ENCODE data around the gene ENC1.

ENC1 gene

DNA sequence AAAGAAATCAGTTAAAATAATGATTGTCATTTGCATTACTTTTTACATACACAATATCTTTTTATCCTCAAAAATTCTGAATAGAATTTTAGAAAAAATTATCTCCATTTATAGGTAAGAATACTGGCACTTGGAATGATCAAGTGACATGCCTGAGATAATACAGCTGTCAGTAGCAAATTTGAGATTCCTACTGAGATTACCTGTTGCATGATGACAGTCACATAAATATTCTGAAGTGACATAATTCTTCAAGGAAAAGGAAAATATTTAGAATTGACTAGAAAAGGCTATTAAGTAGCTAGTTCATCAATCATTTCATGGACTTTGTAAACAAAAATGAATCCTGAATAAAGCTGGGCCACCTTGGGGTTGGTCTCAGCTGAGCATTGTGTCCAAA, 15.2 kb upstream of the ENC1 start:
- DNase-seq = no peak

DNA sequence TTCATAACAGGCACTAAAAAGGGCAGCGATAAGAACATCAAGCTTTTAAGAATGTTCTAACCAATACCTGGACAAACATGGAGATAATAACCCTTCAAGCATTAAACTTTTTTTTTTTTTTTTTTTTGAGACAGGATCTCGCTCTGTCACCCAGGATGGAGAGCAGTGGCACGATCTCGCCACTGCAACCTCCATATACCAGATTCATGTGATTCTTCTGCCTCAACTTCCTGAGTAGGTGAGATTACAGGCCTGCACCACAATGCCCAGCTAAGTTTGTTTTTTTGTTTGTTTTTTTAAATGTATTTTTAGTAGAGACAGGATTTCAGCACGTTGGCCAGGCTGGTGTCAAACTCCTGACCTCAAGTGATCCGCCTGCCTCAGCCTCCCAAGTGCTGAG, 14.7 kb upstream of the ENC1 start:
- DNase-seq = no peak

DNA sequence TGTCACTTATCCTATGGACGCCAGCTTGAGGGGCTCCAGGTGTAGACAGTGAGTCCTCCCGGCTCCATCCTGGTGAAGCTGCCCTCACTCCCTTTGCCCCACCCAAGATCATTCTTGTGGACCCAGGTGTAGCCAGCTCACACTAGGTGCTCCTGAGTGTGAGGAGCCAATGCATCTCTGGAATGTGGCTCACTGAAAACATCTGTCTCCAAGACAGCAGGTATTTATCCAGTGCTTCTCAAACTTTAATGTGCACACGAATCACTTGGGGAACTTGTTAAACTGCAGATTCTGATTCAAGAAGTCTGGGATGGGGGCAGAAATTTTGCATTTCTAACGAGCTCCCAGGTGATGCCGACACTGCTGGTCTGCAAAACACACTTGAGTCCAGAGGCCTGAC, 13.5 kb upstream of the ENC1 start:
- DNase-seq = no peak

DNA sequence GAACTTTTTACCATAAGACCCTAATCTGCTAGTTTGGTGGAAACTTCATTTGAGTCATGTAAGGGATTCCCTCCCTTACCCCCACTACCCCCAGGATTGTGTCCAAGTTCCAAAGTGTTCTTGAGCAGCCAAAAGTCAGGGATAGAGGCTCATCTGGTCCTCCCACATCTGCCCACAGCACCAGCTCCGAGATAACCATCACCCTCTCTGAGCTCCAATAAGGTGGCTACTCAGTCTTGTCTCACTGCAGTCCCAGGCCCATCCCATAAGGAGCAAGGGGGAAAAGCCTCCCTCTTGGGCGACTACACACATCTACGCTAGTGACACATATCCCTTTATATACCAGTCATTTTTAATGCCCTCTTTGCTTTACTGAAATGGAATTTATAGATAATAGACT, 12.0 kb upstream of the ENC1 start:
- no peak for DNase-seq

DNA sequence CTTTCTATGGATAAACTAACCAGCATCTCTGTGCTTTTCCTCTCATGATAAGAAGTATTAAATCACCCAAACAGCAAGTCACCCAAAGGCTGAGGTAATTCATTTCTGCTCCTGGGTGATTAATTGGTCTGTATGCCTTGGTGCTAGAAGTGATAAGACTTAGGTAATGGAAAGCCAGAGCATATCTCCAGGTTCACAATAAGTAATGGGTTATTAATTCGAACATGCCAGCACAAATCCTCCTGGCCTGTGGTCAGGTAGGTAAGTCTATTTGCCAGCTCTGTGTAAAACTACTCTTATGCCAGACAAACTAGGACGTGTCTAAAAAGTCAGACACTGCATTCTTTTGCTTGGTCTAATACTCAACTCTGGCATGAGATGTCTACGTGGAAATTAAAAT, 11.2 kb upstream of the ENC1 start:
- DNase-seq = no peak

DNA sequence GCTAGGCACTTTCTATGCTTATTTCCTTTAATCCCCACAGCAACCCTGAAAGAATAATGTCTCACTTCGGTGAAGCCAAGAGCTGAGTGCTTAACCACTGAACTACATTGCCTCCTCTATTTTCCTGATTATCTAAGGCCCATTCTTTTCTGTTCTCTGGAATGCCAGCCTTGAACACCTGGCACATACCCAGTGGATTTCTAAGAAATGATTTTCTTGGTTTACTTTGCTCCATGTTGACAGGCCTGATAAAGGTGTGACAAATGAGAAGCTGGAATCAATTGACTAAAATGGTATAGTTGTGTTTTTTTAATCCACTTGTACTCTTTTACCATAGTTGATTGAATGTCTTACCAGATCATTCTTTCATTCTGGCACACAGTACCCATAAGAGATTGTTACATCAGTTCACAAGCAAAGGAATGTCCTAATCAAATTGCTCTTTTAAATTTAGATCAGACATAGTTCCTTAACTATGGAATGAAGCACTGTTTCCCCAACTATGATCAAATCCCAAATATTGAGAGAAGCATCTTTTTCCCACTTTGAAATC, 9.0 kb upstream of the ENC1 start:
- DNase-seq = no peak

DNA sequence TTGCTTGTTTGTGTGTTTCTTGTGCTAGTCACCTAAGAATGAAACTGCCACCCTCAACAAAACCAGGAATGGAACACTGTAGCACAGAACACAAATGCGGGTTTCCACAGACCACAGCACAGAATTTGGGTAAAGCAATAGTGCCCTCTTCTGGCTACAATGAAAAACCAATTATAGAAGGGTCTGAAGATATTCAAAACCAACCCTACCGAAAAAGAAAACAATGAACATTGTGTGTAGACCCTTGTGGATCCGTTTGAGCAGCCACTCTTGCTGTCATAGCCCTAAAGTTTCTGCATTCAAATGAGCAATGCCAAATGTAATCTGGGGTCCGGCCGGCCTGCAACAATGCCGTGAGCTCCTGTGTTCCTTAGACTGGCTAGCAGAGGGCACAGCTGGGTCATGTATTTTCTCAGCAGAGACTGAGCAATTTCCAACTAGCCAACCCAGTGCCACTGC, 8.3 kb upstream of the ENC1 start:
- peak; percentile 70 for DNase-seq

DNA sequence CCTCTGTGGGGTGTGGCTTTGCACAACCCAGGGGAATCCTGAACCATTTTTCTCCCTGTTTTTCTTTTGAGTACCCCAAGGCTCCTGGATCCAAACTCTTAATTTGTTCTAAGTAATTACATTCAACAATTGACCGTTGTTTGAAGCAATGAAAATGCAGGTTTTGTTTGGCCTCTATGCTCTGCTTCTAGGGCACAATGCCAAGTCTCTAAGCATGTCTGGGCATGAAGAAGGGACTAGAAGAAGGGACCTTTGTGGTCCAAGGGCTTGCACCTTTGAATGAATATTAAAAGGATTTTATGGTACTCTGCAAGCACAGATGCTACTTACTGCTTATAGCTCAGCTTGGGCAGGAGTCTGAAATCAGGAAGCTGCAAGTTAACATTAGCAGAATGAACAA, 6.6 kb upstream of the ENC1 start:
- DNase-seq = peak; percentile 68

DNA sequence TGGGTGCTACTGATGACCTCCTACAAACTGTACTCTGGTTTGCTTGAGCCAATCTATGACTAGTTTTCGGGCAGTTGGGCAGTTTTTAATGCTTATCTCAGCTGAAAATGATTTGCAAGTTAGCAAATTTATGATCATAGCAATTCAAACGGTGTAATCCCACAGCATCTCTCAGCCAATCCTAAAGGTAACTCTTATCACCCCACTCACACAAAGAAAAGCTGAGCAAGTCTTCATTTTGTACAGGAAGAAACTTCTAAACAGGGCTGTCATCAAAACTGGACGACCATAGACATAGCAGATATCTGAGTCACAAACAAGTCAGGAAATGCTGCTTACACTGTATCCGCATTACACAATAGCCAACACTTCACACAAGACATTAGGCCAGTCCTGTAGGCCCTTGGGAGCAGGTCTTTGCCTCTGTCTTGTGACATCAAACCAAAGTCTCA, 2.6 kb upstream of the ENC1 start:
- no peak for DNase-seq

DNA sequence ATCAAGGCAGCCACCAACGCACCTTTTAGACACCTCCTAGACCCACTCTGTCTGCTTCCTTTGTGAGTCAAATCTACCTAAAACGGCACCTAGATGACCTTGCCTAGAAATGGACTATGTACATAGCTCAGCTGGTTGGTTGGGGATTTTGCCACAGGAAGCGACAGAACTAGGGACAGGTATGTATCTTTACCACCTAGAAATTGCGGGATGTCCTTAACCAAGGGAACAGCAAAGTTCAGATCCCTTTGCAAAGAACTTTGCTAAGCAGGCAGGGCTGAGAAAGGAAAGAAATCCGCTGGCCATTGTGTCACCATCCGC, 2.0 kb upstream of the ENC1 start:
- no peak for DNase-seq

DNA sequence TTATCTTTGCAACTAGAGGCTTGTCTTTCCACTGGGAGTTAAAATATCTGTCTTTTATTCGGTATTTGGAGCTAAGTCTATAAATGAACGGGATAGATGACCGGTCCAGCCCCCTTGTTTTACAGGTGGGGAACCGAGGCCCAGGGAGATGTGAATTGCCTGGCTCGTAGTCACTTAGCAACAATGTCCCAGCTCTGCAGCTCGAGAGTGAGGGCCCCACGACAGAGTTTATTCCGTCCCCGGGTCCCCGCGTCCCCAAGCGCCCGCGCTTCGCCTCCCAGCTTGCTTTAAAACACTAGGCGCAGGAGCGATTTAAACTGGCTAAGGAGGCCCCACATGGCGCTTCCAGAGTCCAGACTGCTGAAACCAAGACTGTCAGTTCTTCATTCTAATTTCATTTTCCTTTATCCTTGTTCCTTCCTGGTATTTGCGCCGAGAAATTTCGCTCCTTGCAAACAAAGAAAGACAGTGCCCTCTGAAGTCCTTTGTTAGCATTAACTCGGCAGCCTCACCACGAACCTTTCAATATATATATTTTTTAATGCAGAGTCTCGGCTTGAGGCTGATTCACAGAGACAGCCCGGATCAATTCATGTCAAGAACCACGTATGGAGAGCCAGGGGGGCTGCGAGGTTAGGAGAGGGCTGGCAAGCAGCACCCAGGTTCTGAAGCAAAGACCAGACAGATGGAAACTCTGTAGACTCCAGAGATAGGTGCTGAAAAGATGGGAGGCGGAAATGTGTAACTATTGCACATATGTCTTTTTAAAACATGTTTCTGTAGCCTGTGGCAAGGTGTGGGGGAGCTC, 1.4 kb upstream of the ENC1 start:
- peak; percentile 56 for DNase-seq

DNA sequence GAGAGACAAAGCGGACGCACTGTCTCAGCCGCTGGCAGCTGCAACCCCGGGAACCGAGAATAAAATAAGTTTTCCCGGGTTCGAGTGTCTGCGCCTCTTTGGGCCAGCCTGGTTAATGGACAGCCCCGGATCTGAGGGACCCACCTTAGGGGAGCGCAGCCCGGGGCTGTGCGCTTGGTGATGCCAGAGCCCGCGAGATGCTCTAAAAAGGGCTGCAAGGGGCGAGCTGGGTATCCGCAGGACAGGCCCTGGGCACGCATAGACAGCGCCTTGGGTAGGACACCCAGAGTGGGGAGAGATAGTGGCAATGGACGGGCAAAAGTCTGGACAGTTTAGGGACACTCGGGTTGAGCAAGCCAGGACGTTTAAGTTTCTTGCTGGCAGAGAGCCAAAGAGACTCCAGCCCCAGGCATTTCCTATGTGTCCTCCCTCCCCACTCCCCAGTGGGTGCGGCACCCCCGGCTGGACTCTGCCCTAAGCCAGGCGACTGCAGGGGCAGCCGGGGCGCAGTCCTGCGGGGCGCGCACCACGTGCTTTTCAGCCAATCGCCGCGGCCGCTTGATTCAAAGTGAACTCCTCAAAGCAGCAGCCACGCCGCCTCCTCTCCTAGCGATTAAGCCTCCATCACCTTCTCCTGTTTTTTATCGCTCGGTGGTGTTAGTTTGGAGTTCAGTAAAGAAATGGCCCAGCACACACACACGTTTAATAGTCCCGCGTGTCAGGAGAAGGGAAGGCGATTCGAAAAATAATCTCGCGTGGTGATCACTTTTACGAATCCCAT, 616 bp upstream of the ENC1 start:
- DNase-seq = no peak

DNA sequence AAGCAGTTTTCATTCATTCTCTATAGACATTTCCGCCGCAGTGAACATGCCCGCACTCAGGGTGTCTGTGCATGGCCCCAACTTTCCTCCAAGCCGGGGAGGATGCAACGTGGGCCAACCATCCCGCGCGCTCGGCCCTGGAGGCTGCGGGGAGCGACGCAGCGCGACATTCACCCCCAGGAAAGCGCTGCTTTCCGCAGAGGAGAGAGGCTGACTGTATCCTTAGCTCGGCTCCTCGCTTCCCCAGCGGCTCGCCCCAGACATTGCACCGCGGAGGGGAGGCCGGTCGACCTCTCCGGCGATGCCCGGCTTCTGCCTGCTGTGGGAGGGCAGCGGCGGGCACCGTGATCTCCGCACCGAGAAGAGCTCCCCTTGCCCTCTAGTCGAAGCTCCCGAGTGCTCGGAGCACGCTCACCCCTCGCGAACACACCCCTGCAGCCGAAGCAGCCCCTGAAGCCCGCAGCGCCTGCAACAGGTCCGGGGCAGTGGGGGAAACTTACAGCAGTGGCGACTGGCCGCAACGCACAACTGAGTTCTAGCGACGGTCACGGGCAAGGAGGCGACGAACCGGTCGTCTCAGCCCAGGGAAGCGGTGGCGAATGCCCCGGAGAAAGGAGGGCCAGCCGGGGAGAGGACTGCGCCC, 600 bp downstream of the ENC1 start:
- DNase-seq = no peak

DNA sequence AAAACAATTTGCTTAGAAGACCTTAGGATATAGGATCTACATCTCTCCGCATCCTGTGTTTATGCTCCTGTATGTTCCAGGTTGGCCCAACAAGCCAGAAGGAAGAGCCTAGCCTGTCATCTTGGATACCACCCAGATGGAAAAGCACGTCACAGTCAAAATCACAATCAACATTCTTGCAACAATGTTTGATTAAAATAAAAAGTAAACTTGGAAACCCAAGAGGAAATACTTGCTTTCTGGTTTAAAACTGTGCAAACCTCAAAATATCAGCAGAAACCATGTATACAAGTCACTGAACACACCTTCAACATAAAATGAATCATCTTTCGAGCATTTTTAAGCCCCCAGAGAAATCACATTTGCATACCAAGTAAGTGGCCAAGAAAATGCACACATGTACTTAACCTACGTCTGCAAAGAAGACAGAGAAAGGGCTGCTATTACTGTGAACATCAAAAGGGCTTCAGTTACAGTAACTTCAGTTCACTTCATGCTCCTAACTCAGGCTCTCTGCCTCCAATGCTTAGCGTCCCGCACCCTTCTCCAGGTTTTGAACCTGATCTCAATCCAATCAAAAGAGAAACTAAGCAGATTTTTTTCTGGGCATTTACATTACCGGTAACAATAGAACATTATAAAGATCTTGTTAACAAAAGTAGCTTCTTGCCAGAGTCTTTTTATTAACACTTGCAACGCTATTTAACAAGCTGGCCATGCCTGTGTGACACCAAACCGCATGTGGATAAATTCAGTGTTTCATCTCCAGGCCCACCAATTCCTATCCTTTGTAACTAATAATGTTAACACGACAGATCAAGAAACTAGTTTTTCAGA, 1.3 kb downstream of the ENC1 start:
- DNase-seq = no peak

DNA sequence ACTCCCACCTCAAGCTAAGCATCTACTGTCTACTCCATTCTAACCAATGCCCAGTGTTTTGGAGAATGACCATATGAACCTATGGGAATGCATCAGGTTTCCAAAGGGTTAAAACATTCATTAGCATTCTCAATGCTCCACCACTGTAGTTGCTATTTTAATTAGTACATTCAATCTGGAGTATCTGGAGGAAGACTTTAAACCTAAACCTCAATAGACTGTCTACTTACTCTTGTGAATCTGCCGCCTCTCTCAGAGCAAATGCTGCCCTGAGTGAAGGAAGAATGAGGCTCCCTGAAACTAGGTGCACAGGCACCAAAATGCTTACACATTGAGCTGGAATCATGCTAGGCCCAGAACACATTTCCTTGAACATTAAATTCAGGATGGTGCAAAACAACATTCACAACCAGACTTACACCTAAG, 2.0 kb downstream of the ENC1 start:
- no peak for DNase-seq

DNA sequence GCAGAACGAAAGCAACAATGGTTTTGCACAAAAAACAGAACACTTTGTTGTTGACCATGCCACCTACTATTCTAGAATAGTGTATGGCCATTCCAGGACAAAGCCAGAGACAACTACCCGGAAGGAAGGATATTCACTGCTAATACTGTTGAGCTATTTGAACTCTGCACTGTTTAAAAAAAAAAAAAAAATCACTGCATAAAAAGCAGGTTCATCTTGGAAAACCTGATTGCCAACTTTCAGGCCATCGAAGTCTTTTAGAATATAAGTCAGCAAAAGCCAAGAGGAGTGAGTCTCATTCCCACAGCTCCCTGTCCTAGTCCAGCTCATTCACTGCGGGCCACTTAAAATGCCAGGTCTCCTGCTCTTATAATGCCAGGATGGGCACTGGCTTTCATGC, 4.0 kb downstream of the ENC1 start:
- no peak for DNase-seq

DNA sequence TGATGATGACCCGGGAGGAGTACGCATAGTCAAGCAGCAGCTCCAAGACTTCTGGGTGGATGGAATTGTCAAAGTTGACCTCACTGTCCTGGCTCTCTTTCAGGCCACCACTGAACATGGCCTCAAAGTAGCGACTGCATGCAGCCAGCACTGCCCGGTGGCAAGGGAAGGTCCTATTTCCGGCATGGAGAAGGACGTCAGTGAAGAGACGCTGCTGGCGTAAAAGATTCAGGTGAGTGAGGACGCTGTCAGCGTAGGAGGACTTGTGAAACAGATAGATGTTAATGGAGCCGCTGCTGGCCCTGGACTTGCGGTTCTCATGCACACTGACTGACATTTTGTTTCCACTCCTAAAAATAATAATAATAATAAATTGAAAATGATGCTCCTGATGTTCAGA, 4.4 kb downstream of the ENC1 start:
- no peak for DNase-seq

DNA sequence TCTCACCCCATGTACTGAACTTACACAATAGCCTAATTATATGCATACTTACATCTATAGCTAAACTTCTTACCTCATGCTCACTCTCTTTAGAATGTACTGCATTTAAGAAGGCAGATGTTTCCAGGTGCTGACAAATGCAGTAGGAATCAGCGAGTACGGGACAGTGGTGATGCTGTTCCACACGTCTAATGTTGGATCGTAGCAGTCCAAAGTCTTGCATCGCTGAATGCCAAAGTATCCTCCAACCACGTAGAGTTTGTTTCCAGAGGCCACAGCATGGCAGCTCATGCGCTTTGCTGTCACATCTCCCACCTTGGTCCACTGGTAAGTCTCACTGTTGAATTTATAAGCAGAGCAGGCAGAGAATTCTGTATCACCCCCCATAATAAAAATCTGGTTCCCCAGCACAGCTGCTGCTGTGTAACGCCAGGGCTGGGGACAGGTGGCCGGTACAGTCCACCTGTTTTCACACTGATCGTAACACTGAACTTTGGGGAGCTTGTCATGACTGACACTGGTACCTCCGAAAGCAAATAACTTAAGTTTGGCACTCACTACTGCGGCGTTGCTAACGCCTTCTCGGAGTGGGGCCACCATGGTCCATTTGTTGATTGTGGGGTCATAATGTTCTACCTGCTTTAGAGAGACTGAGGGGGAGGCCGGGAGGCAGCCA, 5.8 kb downstream of the ENC1 start:
- DNase-seq = no peak

DNA sequence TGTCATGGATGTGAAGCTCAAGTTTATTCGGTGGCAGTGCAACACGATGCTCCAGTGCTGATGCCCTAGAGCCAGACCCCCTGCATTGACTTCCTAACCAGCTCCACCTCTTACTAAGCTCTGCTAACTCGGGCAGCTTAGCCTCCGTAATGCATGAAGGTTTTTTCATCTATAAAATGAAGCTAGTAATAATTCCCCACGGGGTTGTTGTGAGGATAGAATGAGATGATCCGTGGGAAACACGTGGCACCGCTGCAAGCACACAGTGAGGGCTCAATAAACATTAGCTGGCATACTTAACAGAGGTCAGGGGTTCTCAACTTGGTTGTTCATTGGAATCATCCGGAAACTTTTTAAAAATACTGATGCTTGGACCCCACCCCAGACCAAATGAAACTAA, 6.8 kb downstream of the ENC1 start:
- DNase-seq = no peak

DNA sequence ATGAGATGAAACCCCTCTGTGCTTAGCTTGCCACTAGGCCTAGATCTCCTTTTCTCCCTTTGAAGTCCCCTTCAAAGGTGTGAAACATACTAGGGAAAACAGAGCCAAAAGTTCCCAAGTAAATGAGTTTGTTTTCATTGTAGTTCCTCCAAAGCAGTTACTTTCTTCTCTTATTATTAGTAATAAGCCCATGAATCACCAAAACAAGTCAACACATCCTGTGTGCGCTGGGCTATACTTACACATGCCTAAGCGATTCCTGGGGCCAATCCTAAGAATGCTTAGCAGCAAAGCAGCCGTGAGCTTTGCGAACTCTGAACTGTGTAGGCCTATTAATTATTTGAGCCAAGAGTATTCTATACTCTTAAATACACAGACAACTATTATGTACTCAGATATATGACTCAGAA, 7.6 kb downstream of the ENC1 start:
- DNase-seq = no peak

DNA sequence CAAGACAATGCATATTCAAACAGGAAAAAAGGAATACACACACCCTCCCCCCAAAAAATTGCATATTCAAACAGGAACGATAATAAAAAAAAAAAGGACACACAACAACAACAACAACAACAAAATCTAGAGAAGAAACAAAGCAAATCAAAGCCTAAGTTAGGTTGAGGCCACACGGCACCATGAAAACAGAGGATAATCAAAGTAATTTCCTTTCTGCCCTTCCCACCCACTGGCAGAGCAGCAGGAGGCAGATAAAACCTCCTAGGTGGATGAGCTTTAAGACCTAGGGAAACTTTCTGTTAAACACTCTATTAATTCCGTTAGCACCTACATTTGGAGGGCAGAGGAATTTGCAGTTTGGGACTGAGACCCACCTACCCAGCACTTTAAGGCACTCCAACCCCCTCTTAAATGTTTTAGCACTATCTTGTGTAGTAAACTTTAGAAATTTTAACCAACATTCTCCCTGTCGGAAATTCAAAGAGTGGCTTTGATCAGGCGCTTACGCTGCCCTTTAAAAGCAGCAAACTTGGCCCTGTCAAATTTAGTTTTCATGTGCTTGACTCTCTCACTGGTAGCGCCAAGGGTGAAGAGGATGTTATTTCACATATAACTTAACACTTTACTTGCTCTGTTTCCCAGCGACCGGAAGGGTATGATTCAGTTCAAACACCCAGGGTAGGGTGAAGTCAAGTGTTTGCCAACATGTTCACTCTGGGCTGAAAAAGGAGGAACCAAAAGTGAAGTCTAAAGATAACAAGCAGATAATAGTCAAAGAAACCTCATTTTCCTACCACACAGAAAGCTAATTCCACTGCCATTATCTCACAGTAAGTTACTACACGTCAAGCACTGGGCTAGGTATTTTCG, 9.2 kb downstream of the ENC1 start:
- no peak for DNase-seq

All from NCI-H446 treated with DMSO at 0.1 percent for 48 hours (cell line).